GM19324 (cell line): ENCODE results near the gene DMRTB1.

ENCODE experiments used
- ATAC-seq: cut with Tn5 transposase; IDR thresholded peaks from one replicate; pipeline ENCODE4 v1.9.1; 2021; ENCODE audit warnings: mild to moderate bottlenecking, moderate library complexity; ENCODE audit not compliant: unreplicated experiment, low FRiP score

DMRTB1 gene

GRCh38 chr1:53507116-53507820 is 48.1 kb downstream of the DMRTB1 start:
- no peak for ATAC-seq

- no peak for ATAC-seq
Observed at GRCh38 chr1:53508056-53508990, 49.1 kb downstream of the DMRTB1 start.

GRCh38 chr1:53508991-53509666 is 49.9 kb downstream of the DMRTB1 start:
- ATAC-seq = no peak

GRCh38 chr1:53509775-53510174 is 50.6 kb downstream of the DMRTB1 start:
- ATAC-seq = no peak

- ATAC-seq = no peak
Observed at GRCh38 chr1:53510215-53510614, 51.0 kb downstream of the DMRTB1 start.

- no peak for ATAC-seq
Observed at GRCh38 chr1:53511323-53511932, 52.2 kb downstream of the DMRTB1 start.

GRCh38 chr1:53511933-53512806 is 53.0 kb downstream of the DMRTB1 start:
- no peak for ATAC-seq

GRCh38 chr1:53512807-53513755 is 53.9 kb downstream of the DMRTB1 start:
- no peak for ATAC-seq

- no peak for ATAC-seq
Observed at GRCh38 chr1:53513846-53514245, 54.6 kb downstream of the DMRTB1 start.

- ATAC-seq = no peak
Observed at GRCh38 chr1:53514436-53514835, 55.2 kb downstream of the DMRTB1 start.

- ATAC-seq = no peak
Observed at GRCh38 chr1:53516181-53516580, 57.0 kb downstream of the DMRTB1 start.
